HUES48 (cell line): ENCODE data around the gene GRIP2.

Experiments used
- H3K27ac ChIP-seq: one replicate; pipeline ENCODE4 v1.7.0; 2013; ENCODE audit warnings: low read depth, low read length, inconsistent platforms
- H3K27me3 ChIP-seq: 2 replicates; pipeline ENCODE4 v1.6.1; 2013; ENCODE audit warnings: mild to moderate bottlenecking, low read length; ENCODE audit not compliant: control insufficient read depth, insufficient read depth
- H3K36me3 ChIP-seq: 2 replicates; pipeline ENCODE4 v1.6.1; 2013; ENCODE audit warnings: low read length; ENCODE audit not compliant: control insufficient read depth, insufficient read depth
- H3K4me1 ChIP-seq: 2 replicates; pipeline ENCODE4 v1.6.1; 2013; ENCODE audit warnings: mild to moderate bottlenecking, low read length; ENCODE audit not compliant: control insufficient read depth, insufficient read depth
- H3K4me3 ChIP-seq: 2 replicates; pipeline ENCODE4 v1.5.1; 2013; ENCODE audit warnings: mild to moderate bottlenecking, low read depth, low read length
- H3K9ac ChIP-seq: 2 replicates; pipeline ENCODE4 v1.6.1; 2013; ENCODE audit warnings: mild to moderate bottlenecking, low read depth, low read length, moderate library complexity
- H3K9me3 ChIP-seq: 2 replicates; pipeline ENCODE4 v1.6.1; 2013; ENCODE audit warnings: low read length; ENCODE audit not compliant: control insufficient read depth, insufficient read depth

The GRIP2 gene

DNA sequence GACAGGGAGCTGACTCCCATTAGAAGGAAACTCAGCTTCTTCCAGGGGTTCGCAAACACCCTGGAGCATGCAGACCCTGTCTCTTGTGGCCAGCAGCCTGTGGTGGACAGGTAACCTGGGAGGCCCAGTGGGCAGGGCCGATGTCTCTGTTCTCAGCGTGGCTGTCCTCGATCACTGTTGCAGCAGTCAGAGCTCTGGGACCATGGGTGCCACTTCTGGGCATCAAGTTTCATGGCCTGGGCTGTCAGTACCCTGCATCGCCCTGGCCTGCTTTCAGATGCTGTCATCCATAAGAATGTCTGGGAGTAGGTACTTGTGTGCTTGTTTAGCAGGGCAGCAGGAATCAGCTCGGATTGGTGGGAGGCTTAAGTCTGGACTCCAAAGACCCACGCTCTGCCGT is 83.3 kb downstream of the GRIP2 start:
- no peak overlapping the region for H3K9ac ChIP-seq
- no peak overlapping the region for H3K4me3 ChIP-seq
- peaks cover 65% of the 10 kb centered on the region for H3K36me3 ChIP-seq
- no peaks in the 10 kb centered on the region for H3K9me3 ChIP-seq
- no peaks in the 10 kb centered on the region for H3K27me3 ChIP-seq
- H3K27ac ChIP-seq = no peak overlapping the region
- H3K4me1 ChIP-seq = peaks cover 8% of the 10 kb centered on the region; the same call in 1 of the 2 replicates

GRCh38 chr3:14455571-14456317 is 84.4 kb downstream of the GRIP2 start:
- peaks cover 66% of the 10 kb centered on the region for H3K36me3 ChIP-seq
- H3K4me1 ChIP-seq = peaks cover 8% of the 10 kb centered on the region; the same call in 1 of the 2 replicates
- no peak overlapping the region for H3K27ac ChIP-seq
- no peak overlapping the region for H3K4me3 ChIP-seq
- no peak overlapping the region for H3K9ac ChIP-seq
- no peaks in the 10 kb centered on the region for H3K9me3 ChIP-seq
- no peaks in the 10 kb centered on the region for H3K27me3 ChIP-seq

DNA sequence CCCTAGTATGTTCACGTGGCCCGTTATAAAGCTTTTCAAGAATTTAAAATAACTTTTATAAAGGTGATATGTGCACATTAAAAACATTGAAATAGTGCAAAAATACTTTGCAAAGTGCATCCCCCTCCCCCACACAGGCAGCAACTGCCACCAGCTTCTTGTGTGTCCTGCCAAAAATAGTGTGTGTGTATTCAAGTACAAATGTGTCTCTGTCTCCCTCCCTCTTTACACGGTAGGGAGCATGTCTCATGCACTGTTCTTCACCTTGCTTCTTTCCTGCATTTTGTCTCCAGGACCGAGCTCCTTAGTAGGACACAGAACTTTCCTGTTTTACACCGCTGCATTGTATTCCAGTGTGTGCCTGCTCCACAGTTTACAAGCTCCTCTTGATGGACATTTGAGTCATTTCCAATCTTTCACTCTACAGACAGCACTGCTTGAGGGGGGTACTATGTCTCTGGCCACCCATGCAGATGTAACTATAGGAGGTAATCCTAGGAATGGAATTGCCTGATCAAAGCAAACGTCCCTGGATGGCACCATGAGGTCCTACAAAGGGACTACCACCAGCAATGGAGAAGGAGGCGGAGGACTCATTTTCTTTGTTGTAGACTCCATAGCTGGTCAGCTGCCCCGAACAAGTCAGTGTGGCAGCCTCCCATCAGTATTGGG is 85.4 kb downstream of the GRIP2 start:
- Histone ChIP-seq H3K27ac (no peak overlapping the region), H3K9ac (no peak overlapping the region), H3K36me3 (peaks cover 65% of the 10 kb centered on the region), H3K27me3 (no peaks in the 10 kb centered on the region), H3K4me3 (no peak overlapping the region), H3K4me1 (peaks cover 8% of the 10 kb centered on the region; the same call in 1 of the 2 replicates), H3K9me3 (no peaks in the 10 kb centered on the region)

DNA sequence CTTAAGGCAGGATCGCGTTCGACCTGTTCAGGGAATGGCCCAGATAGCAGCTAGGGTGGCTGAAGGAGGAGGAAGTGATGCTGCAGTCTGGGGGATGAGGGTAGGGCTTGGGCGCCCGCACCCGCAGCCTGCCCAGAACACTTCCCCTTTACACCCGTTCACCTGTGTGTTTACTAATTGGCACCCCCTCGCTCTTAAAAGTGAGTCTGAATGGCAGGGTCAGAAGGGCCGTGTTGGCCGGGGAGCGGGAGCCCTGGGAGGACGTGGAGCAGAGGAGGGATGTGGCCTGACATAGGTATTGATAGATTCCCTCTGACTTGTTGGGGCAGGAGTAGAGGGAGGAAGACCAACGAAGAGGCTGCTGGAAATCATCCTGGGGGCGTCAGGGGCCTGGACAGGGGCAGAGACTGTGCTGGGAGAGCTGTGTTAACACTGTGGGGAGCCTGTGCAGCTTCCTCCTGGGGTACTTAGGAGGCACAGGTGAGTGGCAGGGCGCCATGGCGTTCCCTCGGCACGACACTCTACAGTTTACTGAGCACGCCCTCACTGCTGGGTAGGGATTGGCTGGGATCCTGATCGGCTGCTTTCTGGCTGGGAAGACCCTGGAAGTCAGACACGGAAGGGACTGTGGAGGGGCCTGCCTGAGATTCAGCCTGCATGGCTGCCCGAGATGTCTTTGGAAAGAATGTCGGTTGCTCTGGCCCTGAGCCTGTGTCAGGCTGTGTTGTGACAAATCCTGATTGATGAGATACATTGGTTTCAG is 86.1 kb downstream of the GRIP2 start:
- Histone ChIP-seq H3K4me1 (peaks cover 8% of the 10 kb centered on the region; the same call in 1 of the 2 replicates), H3K9me3 (no peaks in the 10 kb centered on the region), H3K36me3 (peaks cover 63% of the 10 kb centered on the region), H3K4me3 (no peak overlapping the region), H3K27ac (no peak overlapping the region), H3K27me3 (no peaks in the 10 kb centered on the region), H3K9ac (no peak overlapping the region)

GRCh38 chr3:14452740-14453710 is 87.1 kb downstream of the GRIP2 start:
- no peak overlapping the region for H3K27ac ChIP-seq
- no peaks in the 10 kb centered on the region for H3K27me3 ChIP-seq
- peaks cover 68% of the 10 kb centered on the region for H3K36me3 ChIP-seq
- peaks cover 3% of the 10 kb centered on the region; the same call in 1 of the 2 replicates for H3K4me1 ChIP-seq
- no peak overlapping the region for H3K9ac ChIP-seq
- H3K4me3 ChIP-seq = no peak overlapping the region
- H3K9me3 ChIP-seq = no peaks in the 10 kb centered on the region

GRCh38 chr3:14451844-14452739 is 88.0 kb downstream of the GRIP2 start:
- Histone ChIP-seq H3K27me3 (no peaks in the 10 kb centered on the region), H3K4me1 (no peaks in the 10 kb centered on the region), H3K27ac (no peak overlapping the region), H3K36me3 (peaks cover 77% of the 10 kb centered on the region), H3K4me3 (no peak overlapping the region), H3K9ac (no peak overlapping the region), H3K9me3 (no peaks in the 10 kb centered on the region)

- no peaks in the 10 kb centered on the region for H3K9me3 ChIP-seq
- H3K4me3 ChIP-seq = no peak overlapping the region
- no peak overlapping the region for H3K9ac ChIP-seq
- no peaks in the 10 kb centered on the region for H3K4me1 ChIP-seq
- H3K27ac ChIP-seq = no peak overlapping the region
- H3K36me3 ChIP-seq = peaks cover 78% of the 10 kb centered on the region
- no peaks in the 10 kb centered on the region for H3K27me3 ChIP-seq
Observed at GRCh38 chr3:14450922-14451606, 89.1 kb downstream of the GRIP2 start.

DNA sequence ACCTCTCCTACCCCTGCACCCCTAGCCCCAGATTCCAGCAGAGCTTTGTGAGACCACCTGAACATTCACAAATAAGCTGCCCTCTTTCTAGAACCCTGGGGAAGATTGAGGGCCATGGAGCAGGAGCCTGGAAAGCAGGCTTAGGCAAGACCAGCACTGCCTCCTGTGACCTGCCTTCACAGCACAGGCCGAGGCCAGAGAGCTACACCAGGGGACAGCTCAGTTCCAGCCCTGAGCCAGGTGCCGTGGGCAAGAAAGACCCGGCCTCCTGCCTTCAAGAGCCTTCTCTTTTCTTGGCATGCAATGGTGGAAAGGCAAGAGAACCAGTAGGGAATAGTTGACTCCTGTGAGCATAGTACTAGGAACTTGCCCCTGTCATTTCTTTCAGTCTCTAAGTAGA is 89.6 kb downstream of the GRIP2 start:
- H3K4me3 ChIP-seq = no peak overlapping the region
- H3K9ac ChIP-seq = no peak overlapping the region
- no peak overlapping the region for H3K27ac ChIP-seq
- H3K36me3 ChIP-seq = peaks cover 78% of the 10 kb centered on the region
- H3K27me3 ChIP-seq = no peaks in the 10 kb centered on the region
- H3K9me3 ChIP-seq = no peaks in the 10 kb centered on the region
- H3K4me1 ChIP-seq = no peaks in the 10 kb centered on the region
